T47D (cell line): Measurements from ENCODE around the gene ST8SIA4.

Experiments used
- DNase-seq, 2 experiments: peaks; one replicate each; pipeline versions ENCODE4 v3.0.0 to v3.0.0-alpha.2; 2011 to 2012; ENCODE audit warnings: low read depth in 1 of 2, low spot score in 1 of 2
- JUND ChIP-seq: IDR thresholded peaks from 2 replicates; pipeline ENCODE4 v1.6.1; 2012; ENCODE audit warnings: low read depth
- in situ Hi-C: cut with HindIII; loops from 2 replicates; pipeline ENCODE4 v1.10.0; 2016; ENCODE audit warnings: low sequenced_read_pairs, low pct_unique_long_range_greater_than_20kb

The ST8SIA4 gene

GRCh38 chr5:100899675-100900074 is 3.4 kb downstream of the ST8SIA4 start:
- in situ Hi-C loops = no loop called here
- DNase-seq = no peak
- no peak for TF ChIP-seq JUND

GRCh38 chr5:100898504-100899346 is 4.4 kb downstream of the ST8SIA4 start:
- DNase-seq = no peak
- no peak for TF ChIP-seq JUND
- in situ Hi-C loops = no loop called here

- no peak for TF ChIP-seq JUND
- DNase-seq = no peak
- in situ Hi-C loops = no loop called here
Observed at GRCh38 chr5:100896054-100896453, 7.0 kb downstream of the ST8SIA4 start.

GRCh38 chr5:100890461-100891008 is 12.5 kb downstream of the ST8SIA4 start:
- TF ChIP-seq JUND = no peak
- DNase-seq = no peak
- in situ Hi-C loops = no loop called here

- in situ Hi-C loops = no loop called here
- TF ChIP-seq JUND = no peak
- DNase-seq = no peak
Observed at GRCh38 chr5:100889896-100890295, 13.2 kb downstream of the ST8SIA4 start.

- in situ Hi-C loops = no loop called here
- DNase-seq = no peak
- TF ChIP-seq JUND = no peak
Observed at GRCh38 chr5:100889165-100889743, 13.8 kb downstream of the ST8SIA4 start.

- TF ChIP-seq JUND = no peak
- in situ Hi-C loops = no loop called here
- DNase-seq = no peak
Observed at GRCh38 chr5:100877274-100877673, 25.8 kb downstream of the ST8SIA4 start.

- no peak for DNase-seq
- in situ Hi-C loops = no loop called here
- no peak for TF ChIP-seq JUND
Observed at GRCh38 chr5:100872408-100873190, 30.5 kb downstream of the ST8SIA4 start.

GRCh38 chr5:100867039-100867562 is 36.0 kb downstream of the ST8SIA4 start:
- TF ChIP-seq JUND = no peak
- DNase-seq = no peak
- in situ Hi-C loops = no loop called here

GRCh38 chr5:100864931-100865330 is 38.2 kb downstream of the ST8SIA4 start:
- in situ Hi-C loops = no loop called here
- DNase-seq = no peak
- no peak for TF ChIP-seq JUND

- DNase-seq = no peak
Observed at GRCh38 chr5:100863739-100864138, 39.3 kb downstream of the ST8SIA4 start.

GRCh38 chr5:100861148-100861547 is 41.9 kb downstream of the ST8SIA4 start:
- in situ Hi-C loops = no loop called here
- TF ChIP-seq JUND = no peak
- DNase-seq = no peak

More at GRCh38 chr5:100863739-100864138, 39.3 kb downstream of the ST8SIA4 start:
- TF ChIP-seq JUND = no peak
- in situ Hi-C loops = no loop called here
